Measurements from ENCODE around the gene ATP2C2.

ATP2C2 gene

DNA sequence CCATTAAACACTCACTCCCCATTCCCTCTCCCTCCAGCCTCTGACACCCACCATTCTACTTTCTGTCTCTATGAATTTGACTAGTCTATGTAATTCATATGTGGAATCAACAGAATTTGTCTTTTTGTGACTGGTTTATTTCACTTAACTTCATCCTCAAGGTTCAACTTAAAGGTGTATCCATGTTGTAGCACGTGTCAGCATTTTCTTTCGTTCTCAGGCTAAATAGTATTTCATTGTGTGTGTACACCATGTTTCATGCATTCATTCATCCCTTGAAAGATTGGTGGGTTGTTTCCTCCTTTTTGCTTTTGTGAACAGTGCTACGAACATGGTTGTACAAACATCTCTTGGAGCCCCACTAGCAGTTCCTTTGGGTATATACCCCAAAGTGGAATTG lies 36.0 kb downstream of the ATP2C2 start:
- no peaks in the 10 kb centered on the region for H4K20me1 ChIP-seq (ENCODE audit: insufficient read depth, low read length)
- no peak overlapping the region for H3K4me2 ChIP-seq (ENCODE audit: low read depth, low read length)
- H3K9me3 ChIP-seq (replicated peaks; ENCODE audit: insufficient read depth, low read length): no peaks in the 10 kb centered on the region
- TF ChIP-seq EZH2 (optimal IDR thresholded peaks at IDR 0.05; ENCODE audit: low read depth, low read length) (no peak), EZH2phosphoT487 (IDR thresholded peaks at IDR 0.05; ENCODE audit: low read length) (no peak)
- TF ChIP-seq, protein P1, sequence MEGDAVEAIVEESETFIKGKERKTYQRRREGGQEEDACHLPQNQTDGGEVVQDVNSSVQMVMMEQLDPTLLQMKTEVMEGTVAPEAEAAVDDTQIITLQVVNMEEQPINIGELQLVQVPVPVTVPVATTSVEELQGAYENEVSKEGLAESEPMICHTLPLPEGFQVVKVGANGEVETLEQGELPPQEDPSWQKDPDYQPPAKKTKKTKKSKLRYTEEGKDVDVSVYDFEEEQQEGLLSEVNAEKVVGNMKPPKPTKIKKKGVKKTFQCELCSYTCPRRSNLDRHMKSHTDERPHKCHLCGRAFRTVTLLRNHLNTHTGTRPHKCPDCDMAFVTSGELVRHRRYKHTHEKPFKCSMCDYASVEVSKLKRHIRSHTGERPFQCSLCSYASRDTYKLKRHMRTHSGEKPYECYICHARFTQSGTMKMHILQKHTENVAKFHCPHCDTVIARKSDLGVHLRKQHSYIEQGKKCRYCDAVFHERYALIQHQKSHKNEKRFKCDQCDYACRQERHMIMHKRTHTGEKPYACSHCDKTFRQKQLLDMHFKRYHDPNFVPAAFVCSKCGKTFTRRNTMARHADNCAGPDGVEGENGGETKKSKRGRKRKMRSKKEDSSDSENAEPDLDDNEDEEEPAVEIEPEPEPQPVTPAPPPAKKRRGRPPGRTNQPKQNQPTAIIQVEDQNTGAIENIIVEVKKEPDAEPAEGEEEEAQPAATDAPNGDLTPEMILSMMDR (IDR thresholded peaks at IDR 0.05; ENCODE audit: low read length): no peak
- H2AFZ ChIP-seq (ENCODE audit: low read length): no peak overlapping the region
- H3K4me1 ChIP-seq (ENCODE audit: low read length): no peaks in the 10 kb centered on the region
- no peaks in the 10 kb centered on the region for H3K36me3 ChIP-seq (replicated peaks; ENCODE audit: insufficient read depth, low read length)
- no peak for DNase-seq
- no peak overlapping the region for H3K4me3 ChIP-seq (ENCODE audit: low read length)
- H3K27ac ChIP-seq (ENCODE audit: low read length): no peak overlapping the region
- no peaks in the 10 kb centered on the region for H3F3A ChIP-seq (ENCODE audit: insufficient read depth, low read length)
- H3K9ac ChIP-seq (ENCODE audit: low read length): no peak overlapping the region
- no peaks in the 10 kb centered on the region for H3K79me2 ChIP-seq (ENCODE audit: low read length)
- H3K27me3 ChIP-seq (replicated peaks; ENCODE audit: insufficient read depth, low read length): peaks cover 39% of the 10 kb centered on the region
- no peaks in the 10 kb centered on the region for H3K9me2 ChIP-seq (replicated peaks; ENCODE audit: insufficient read depth, low read length)

GRCh38 chr16:84404936-84405639 lies 36.8 kb downstream of the ATP2C2 start:
- TF ChIP-seq EZH2phosphoT487 (IDR thresholded peaks at IDR 0.05; ENCODE audit: low read length) (no peak), EZH2 (optimal IDR thresholded peaks at IDR 0.05; ENCODE audit: low read depth, low read length) (no peak)
- TF ChIP-seq, protein P1 (IDR thresholded peaks at IDR 0.05; ENCODE audit: low read length): no peak
- Histone ChIP-seq H3F3A (ENCODE audit: insufficient read depth, low read length) (no peaks in the 10 kb centered on the region), H3K36me3 (replicated peaks; ENCODE audit: insufficient read depth, low read length) (no peaks in the 10 kb centered on the region), H2AFZ (ENCODE audit: low read length) (no peak overlapping the region), H3K4me2 (ENCODE audit: low read depth, low read length) (no peak overlapping the region), H4K20me1 (ENCODE audit: insufficient read depth, low read length) (no peaks in the 10 kb centered on the region), H3K9me2 (replicated peaks; ENCODE audit: insufficient read depth, low read length) (no peaks in the 10 kb centered on the region), H3K9ac (ENCODE audit: low read length) (no peak overlapping the region), H3K27ac (ENCODE audit: low read length) (no peak overlapping the region), H3K79me2 (ENCODE audit: low read length) (no peaks in the 10 kb centered on the region), H3K9me3 (replicated peaks; ENCODE audit: insufficient read depth, low read length) (no peaks in the 10 kb centered on the region), H3K4me1 (ENCODE audit: low read length) (no peaks in the 10 kb centered on the region), H3K4me3 (ENCODE audit: low read length) (no peak overlapping the region), H3K27me3 (replicated peaks; ENCODE audit: insufficient read depth, low read length) (peaks cover 37% of the 10 kb centered on the region)
- DNase-seq: no peak

- no peak for DNase-seq
- Histone ChIP-seq H3K9me2 (replicated peaks; ENCODE audit: insufficient read depth, low read length) (no peaks in the 10 kb centered on the region), H3K4me2 (ENCODE audit: low read depth, low read length) (no peak overlapping the region), H3K79me2 (ENCODE audit: low read length) (no peaks in the 10 kb centered on the region), H3K27ac (ENCODE audit: low read length) (no peak overlapping the region), H3K9ac (ENCODE audit: low read length) (no peak overlapping the region), H3K9me3 (replicated peaks; ENCODE audit: insufficient read depth, low read length) (no peaks in the 10 kb centered on the region), H3K4me1 (ENCODE audit: low read length) (no peaks in the 10 kb centered on the region), H4K20me1 (ENCODE audit: insufficient read depth, low read length) (no peaks in the 10 kb centered on the region), H2AFZ (ENCODE audit: low read length) (no peak overlapping the region), H3K27me3 (replicated peaks; ENCODE audit: insufficient read depth, low read length) (peaks cover 43% of the 10 kb centered on the region), H3K36me3 (replicated peaks; ENCODE audit: insufficient read depth, low read length) (no peaks in the 10 kb centered on the region), H3K4me3 (ENCODE audit: low read length) (no peak overlapping the region), H3F3A (ENCODE audit: insufficient read depth, low read length) (no peaks in the 10 kb centered on the region)
- TF ChIP-seq, protein P1 (IDR thresholded peaks at IDR 0.05; ENCODE audit: low read length): no peak
- TF ChIP-seq EZH2phosphoT487 (IDR thresholded peaks at IDR 0.05; ENCODE audit: low read length) (no peak), EZH2 (optimal IDR thresholded peaks at IDR 0.05; ENCODE audit: low read depth, low read length) (no peak)
Observed at GRCh38 chr16:84406006-84406963, 37.9 kb downstream of the ATP2C2 start.
